Immature natural killer cell (primary cell): ENCODE results near the gene BBOX1. TPM values are rescaled to one million over a fixed set of nuclear protein-coding genes. Genes with fewer than 3 reads are reported as not detected.

Experiments used
- DNase-seq, 3 donors: peaks; one replicate each; pipeline ENCODE4 v3.0.0; 2022; ENCODE audit warnings: mixed read lengths in 1 of 3
- H3K27ac Mint-ChIP-seq, 6 donors: one replicate each; pipeline ENCODE4 v1.8.0; 2020; ENCODE audit warnings: mixed read lengths in 6 of 6, mild to moderate bottlenecking in 5 of 6, inconsistent platforms in 4 of 6, moderate library complexity in 3 of 6
- H3K27me3 Mint-ChIP-seq, 3 donors: one replicate each; pipeline ENCODE4 v1.8.0; 2020 to 2021; ENCODE audit warnings: low read depth in 3 of 3, mild to moderate bottlenecking in 3 of 3, mixed read lengths in 3 of 3, moderate library complexity in 3 of 3, inconsistent platforms in 1 of 3
- H3K36me3 Mint-ChIP-seq, 3 donors: one replicate each; pipeline ENCODE4 v1.8.0; 2020; ENCODE audit warnings: mixed read lengths in 3 of 3, inconsistent platforms in 2 of 3, mild to moderate bottlenecking in 2 of 3
- H3K4me1 Mint-ChIP-seq, 2 donors: one replicate each; pipeline ENCODE4 v1.8.0; 2020; ENCODE audit warnings: inconsistent platforms in 2 of 2, mild to moderate bottlenecking in 2 of 2, mixed read lengths in 2 of 2, moderate library complexity in 1 of 2
- H3K4me3 Mint-ChIP-seq, 5 donors: one replicate each; pipeline ENCODE4 v1.8.0; 2020; ENCODE audit warnings: mild to moderate bottlenecking in 5 of 5, mixed read lengths in 5 of 5, inconsistent platforms in 3 of 5, moderate library complexity in 3 of 5
- H3K9me3 Mint-ChIP-seq, 6 donors: one replicate each; pipeline ENCODE4 v1.8.0; 2020; ENCODE audit warnings: mild to moderate bottlenecking in 6 of 6, mixed read lengths in 6 of 6, inconsistent platforms in 4 of 6, moderate library complexity in 3 of 6
- polyA plus RNA-seq, 3 donors: library from polyadenylated mRNA; unstranded; fragments of 300-500 nt; fragmentation: Illumina TruSeq; gene quantifications; one replicate each; pipeline ENCODE4 v1.2.3, GENCODE V29; 2021

The BBOX1 gene
- polyA plus RNA-seq, 3 donors from 2014 or later, result not detected

DNA sequence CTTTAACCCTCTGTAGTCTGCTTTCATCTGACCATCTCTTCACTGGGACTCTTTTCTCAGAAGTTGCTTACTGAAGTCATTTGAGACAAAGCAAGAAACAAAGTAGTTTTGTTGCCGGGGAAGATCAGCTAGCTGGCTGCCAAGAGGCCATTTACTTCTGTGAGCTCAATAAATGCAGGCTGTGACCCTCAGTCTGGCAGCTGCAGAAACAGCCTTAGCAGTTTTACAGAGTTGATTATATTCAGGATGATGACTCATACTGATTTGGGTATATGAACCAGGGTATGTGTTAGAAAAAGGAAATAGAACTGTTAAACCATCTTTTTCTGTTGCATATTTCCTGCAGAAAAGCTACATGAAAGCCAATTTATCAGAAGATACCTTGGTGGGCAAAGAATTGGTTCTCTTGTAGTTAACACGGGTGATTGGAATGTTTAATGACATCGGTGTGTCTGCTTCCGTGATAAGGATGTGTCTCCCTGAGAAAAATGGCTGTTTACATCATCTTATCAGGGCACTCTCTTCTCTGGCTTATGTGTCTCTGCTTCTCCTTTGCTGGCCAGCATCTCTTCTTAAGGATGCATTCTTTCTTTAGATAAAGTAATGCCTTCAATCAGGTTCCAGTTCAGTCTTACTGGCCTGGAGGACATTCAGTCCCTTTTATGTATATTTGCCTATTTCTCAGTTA, 28.2 kb upstream of the BBOX1 start:
- peaks cover 0 to 2% (median 0%) of the 10 kb centered on the region in 3 donors for H3K27me3 Mint-ChIP-seq
- peaks cover 0 to 21% (median 5%) of the 10 kb centered on the region in 6 donors for H3K9me3 Mint-ChIP-seq
- no peak overlapping the region for H3K4me3 Mint-ChIP-seq
- no peaks in the 10 kb centered on the region for H3K36me3 Mint-ChIP-seq
- no peak for DNase-seq
- H3K4me1 Mint-ChIP-seq, result no peaks in the 10 kb centered on the region
- no peak overlapping the region for H3K27ac Mint-ChIP-seq

DNA sequence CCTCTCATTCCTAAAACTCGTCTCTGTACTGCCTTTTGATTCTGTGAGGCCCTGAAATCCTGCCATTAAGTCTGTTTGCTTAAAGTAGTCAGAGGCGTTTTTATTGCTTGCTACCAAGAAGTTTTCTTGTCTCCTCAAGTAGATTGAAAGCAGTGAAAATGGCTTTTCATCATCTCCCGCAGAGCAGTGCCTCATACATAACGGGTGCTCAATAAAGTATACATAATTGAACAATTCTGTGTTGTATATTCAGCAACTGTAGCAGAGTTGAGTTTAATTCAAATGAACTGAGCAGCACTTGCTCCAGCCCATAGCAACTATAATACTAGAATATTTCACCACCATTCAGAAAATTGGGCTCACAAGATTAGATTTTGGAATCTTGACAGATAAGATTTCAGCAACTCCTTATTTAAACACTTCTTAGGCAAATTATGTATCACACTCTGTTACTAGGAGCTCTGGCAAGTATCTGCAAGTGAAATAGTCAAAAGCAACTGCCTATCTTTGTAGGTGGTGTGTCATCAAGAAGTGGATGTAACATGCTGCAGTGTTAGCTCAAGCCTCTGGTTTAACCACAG, 26.7 kb upstream of the BBOX1 start:
- H3K36me3 Mint-ChIP-seq, result no peaks in the 10 kb centered on the region
- no peaks in the 10 kb centered on the region for H3K4me1 Mint-ChIP-seq
- DNase-seq, result no peak
- H3K27ac Mint-ChIP-seq, result no peak overlapping the region
- H3K27me3 Mint-ChIP-seq, result peaks cover 0 to 2% (median 0%) of the 10 kb centered on the region in 3 donors
- H3K9me3 Mint-ChIP-seq, result peaks cover 0 to 22% (median 6%) of the 10 kb centered on the region in 6 donors
- H3K4me3 Mint-ChIP-seq, result no peak overlapping the region

DNA sequence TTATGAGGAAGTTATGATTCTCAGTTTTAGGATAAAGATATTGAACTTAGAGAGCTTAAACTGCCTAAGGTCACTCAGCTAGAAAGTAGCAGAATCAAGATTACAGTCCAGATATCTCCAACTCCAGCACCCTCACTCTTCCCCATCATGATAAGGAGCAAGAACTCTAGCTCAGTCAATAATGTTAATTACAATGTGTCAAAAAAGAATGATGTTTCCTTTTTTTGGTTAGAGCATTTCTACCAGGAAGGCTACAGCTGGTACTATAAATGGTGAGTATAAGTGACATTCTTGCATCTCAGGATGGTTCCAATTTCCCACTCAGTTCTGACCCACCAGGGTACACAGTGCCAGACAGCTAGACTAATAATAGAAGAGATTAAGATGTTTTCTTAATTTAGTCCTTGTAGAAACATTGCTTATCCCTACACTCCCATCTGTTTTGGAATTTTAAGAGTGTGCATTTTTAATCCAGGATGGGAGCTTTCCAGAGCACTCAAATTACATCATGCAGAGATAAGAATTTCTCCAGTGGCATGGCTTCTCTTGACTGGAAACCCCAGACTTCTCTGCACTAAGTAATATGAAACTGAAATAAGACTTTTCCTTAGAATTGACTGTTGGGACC, 21.6 kb upstream of the BBOX1 start:
- no peaks in the 10 kb centered on the region for H3K36me3 Mint-ChIP-seq
- DNase-seq, result no peak
- no peak overlapping the region for H3K27ac Mint-ChIP-seq
- no peak overlapping the region for H3K4me3 Mint-ChIP-seq
- peaks cover 0 to 2% (median 0%) of the 10 kb centered on the region in 3 donors for H3K27me3 Mint-ChIP-seq
- H3K4me1 Mint-ChIP-seq, result no peaks in the 10 kb centered on the region
- H3K9me3 Mint-ChIP-seq, result peaks cover 0 to 12% (median 7%) of the 10 kb centered on the region in 6 donors

DNA sequence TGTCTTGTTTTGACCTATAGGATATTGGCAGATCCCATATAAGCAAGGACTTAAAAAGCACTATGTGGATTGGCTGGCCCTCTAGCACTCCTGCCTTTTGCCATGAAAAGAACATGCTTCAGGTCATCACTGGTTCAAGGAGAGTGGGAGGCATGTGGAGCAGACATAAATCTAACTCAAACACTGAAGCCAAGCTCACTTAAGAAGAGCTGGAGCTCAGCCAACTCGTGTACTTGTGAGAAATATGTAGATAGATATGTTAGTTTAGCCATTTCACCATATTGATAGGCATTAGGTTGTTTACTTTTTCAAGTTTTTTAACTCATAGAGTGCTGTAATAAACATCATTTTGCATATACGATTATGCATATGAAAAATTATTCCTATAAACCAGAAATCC, 19.9 kb upstream of the BBOX1 start:
- no peak overlapping the region for H3K27ac Mint-ChIP-seq
- H3K36me3 Mint-ChIP-seq, result no peaks in the 10 kb centered on the region
- no peaks in the 10 kb centered on the region for H3K4me1 Mint-ChIP-seq
- H3K9me3 Mint-ChIP-seq, result peaks cover 4 to 17% (median 11%) of the 10 kb centered on the region in 6 donors
- no peak overlapping the region for H3K4me3 Mint-ChIP-seq
- H3K27me3 Mint-ChIP-seq, result no peaks in the 10 kb centered on the region
- no peak for DNase-seq

DNA sequence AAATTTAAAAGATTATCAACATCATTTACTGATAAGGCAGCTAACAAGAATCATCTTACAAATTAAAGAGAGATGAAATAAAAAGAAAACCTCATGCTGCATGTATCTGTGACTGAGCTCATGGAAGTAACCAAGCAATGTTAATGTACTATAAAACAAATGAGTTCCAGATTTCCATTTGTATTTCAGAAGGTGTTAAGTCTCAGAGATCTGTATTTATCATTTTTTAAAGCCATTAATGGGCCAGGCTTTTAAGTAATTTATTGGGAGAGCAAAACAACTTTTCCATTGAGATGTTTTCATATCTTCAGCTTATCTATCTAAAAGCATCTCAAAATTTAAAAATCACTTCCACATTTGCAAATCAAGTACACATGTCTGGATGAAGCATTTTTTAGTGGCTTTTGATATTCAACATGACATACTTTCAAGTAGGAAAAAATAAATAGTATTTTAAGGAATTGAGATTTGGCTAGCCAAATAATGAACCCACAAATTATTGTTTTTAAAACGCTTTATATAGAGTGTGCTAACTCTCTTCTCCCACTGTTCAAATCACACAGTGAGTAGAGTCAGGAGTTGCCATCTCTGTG, 17.9 kb upstream of the BBOX1 start:
- Mint-ChIP-seq H3K4me1 (no peaks in the 10 kb centered on the region), H3K27ac (no peak overlapping the region), H3K9me3 (peaks cover 6 to 26% (median 16%) of the 10 kb centered on the region in 6 donors), H3K27me3 (no peaks in the 10 kb centered on the region), H3K4me3 (no peak overlapping the region), H3K36me3 (no peaks in the 10 kb centered on the region)
- DNase-seq, result no peak

DNA sequence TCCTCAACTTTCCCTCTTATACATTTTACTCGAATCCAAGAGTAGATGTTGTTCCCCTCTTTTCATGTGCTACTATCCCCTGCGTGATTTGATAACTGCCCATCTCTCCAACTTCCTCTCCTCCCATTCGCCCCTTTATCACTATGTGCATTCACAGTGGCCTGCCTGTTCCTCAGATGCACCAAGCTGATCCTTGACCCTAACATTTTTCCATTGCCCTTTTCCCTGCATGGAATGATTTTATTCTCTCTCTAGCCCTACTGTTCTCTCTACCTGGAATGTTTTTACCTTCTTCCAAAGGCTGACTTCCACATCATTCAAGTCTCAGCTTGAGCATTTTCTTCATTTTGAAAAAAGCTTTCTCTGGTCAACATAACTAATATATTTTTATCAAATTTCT, 15.8 kb upstream of the BBOX1 start:
- H3K9me3 Mint-ChIP-seq, result peaks cover 7 to 27% (median 22%) of the 10 kb centered on the region in 6 donors
- no peak overlapping the region for H3K27ac Mint-ChIP-seq
- no peaks in the 10 kb centered on the region for H3K27me3 Mint-ChIP-seq
- no peaks in the 10 kb centered on the region for H3K36me3 Mint-ChIP-seq
- H3K4me3 Mint-ChIP-seq, result no peak overlapping the region
- H3K4me1 Mint-ChIP-seq, result no peaks in the 10 kb centered on the region
- no peak for DNase-seq

DNA sequence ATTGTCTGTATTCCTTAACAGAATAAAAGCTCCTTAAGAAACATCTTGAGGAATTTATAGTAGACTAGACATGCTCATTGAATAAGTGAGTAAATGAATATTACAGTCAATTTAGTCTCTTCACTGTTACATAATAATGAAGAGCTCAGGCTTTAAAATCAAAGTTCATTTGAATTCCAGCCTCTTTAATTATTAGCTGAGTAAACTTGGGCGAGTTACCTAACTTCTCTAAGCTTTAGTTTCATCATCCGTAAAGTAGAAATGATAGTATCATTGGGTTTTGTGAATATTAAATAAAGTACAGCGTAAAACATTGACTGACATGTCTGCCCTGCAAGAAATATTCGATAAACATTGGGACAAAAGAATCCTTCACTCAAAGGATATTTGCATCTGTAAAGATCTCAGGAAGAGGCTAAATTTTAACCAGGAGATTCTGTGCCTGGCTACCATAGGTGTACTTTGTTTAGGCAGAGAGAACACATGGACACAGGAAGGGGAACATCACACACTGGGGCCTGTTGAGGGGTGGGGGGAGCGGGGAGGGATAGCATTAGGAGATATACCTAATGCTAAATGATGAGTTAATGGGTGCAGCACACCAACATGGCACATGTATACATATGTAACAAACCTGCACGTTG, 15.2 kb upstream of the BBOX1 start:
- H3K4me1 Mint-ChIP-seq, result no peaks in the 10 kb centered on the region
- H3K4me3 Mint-ChIP-seq, result no peak overlapping the region
- DNase-seq, result no peak
- H3K9me3 Mint-ChIP-seq, result peaks cover 7 to 27% (median 21%) of the 10 kb centered on the region in 6 donors
- no peak overlapping the region for H3K27ac Mint-ChIP-seq
- H3K27me3 Mint-ChIP-seq, result no peaks in the 10 kb centered on the region
- no peaks in the 10 kb centered on the region for H3K36me3 Mint-ChIP-seq

DNA sequence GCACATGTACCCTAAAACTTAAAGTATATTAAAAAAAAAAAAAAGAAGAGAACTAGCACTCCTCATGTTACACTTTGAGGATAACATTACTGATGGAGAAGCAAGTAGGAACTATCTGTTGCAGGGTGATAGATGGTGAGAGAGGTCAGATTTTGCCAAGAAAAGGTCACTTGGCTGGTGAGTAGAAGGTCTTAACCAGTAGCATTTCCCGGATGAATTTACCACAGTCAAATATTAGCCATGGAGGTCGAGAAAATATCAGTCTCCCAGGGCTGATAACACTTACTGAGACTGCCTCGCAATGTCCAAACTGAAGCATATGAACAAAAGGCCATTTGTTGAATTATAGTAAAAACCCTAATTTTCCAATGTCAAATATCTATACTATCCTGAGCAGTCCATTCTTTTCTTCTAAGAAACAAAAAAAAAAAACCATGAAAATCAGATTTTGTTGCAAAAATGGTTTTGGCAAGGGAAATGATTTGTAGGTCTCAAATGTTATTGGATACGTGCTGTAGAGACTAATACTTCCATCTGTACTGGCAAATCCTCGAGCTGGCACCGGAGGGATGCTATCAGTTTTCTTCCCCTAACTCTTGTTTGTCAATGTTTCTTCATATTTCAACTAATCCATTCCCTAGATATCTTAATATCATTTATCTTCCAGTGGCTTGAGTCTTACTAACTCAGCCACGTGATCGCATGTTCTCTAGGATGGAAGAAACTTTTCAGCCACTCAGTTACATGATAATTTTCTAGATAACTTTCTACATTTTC, 14.5 kb upstream of the BBOX1 start:
- Mint-ChIP-seq H3K9me3 (peaks cover 10 to 27% (median 23%) of the 10 kb centered on the region in 6 donors), H3K27ac (no peak overlapping the region), H3K4me1 (no peaks in the 10 kb centered on the region), H3K27me3 (no peaks in the 10 kb centered on the region), H3K4me3 (no peak overlapping the region), H3K36me3 (no peaks in the 10 kb centered on the region)
- DNase-seq, result no peak

DNA sequence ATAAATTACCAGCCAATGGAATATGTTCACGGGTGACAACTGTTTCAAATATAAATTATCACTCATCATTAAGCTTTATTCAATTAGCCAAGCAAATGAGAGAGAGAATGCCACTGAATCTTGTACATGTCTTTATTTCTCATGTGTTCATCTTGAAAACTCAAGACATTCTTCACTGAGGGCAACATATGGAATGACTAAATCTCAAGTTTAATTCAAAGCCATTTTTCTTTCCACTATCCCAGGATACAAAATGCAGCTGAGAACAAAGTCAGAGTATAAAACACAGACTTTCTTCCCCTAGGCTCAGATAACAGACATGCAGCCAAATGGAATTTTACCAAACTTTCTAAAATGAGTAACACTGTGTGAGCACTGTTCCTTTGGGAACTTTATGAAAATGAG, 12.1 kb upstream of the BBOX1 start:
- H3K36me3 Mint-ChIP-seq, result no peaks in the 10 kb centered on the region
- no peaks in the 10 kb centered on the region for H3K27me3 Mint-ChIP-seq
- H3K4me1 Mint-ChIP-seq, result no peaks in the 10 kb centered on the region
- no peak overlapping the region for H3K27ac Mint-ChIP-seq
- H3K4me3 Mint-ChIP-seq, result no peak overlapping the region
- DNase-seq, result no peak
- peaks cover 10 to 40% (median 28%) of the 10 kb centered on the region in 6 donors for H3K9me3 Mint-ChIP-seq

DNA sequence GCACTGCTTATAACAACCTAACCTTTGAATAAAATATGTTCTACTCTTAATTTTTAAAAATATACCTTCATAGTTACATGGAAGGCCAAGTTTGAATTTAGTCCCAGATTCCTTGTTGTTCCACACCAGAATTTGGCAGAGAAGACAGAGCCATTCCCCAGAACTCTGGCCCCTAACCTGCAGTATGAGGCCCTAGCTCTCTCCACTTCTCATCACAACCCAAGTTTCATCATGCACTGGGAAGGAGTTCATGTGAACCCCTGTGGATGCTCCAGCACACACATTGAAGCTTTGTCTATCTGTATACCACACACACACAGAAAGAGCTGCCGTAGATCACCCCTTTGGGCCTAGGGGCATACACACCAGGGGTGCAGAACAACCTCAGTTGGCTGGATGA, 10.6 kb upstream of the BBOX1 start:
- no peaks in the 10 kb centered on the region for H3K4me1 Mint-ChIP-seq
- DNase-seq, result no peak
- no peak overlapping the region for H3K4me3 Mint-ChIP-seq
- H3K27ac Mint-ChIP-seq, result no peak overlapping the region
- H3K9me3 Mint-ChIP-seq, result peaks cover 15 to 48% (median 35%) of the 10 kb centered on the region in 6 donors
- no peaks in the 10 kb centered on the region for H3K36me3 Mint-ChIP-seq
- H3K27me3 Mint-ChIP-seq, result no peaks in the 10 kb centered on the region

DNA sequence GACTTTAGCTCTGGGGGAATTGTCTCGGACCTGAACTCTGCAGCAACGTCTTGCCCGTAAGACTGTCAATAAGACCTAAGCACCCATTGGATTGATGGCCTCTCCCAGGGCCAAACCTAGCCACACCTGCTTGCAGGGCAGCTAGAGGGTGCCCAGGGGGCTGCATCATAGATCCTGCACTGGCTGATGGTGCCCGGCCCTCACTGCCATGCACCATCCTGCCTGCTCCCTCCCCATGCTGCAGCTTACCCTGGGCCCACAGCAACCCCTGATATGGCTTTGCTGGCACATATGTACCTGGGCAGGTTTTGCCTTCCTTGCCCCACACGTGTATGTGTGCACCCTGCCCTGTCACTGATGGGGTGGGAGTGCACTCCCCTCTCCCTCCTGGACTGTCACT, 8.9 kb upstream of the BBOX1 start:
- H3K9me3 Mint-ChIP-seq, result peaks cover 11 to 46% (median 30%) of the 10 kb centered on the region in 6 donors
- no peaks in the 10 kb centered on the region for H3K27me3 Mint-ChIP-seq
- no peaks in the 10 kb centered on the region for H3K36me3 Mint-ChIP-seq
- no peak overlapping the region for H3K4me3 Mint-ChIP-seq
- no peak overlapping the region for H3K27ac Mint-ChIP-seq
- no peak for DNase-seq
- no peaks in the 10 kb centered on the region for H3K4me1 Mint-ChIP-seq

DNA sequence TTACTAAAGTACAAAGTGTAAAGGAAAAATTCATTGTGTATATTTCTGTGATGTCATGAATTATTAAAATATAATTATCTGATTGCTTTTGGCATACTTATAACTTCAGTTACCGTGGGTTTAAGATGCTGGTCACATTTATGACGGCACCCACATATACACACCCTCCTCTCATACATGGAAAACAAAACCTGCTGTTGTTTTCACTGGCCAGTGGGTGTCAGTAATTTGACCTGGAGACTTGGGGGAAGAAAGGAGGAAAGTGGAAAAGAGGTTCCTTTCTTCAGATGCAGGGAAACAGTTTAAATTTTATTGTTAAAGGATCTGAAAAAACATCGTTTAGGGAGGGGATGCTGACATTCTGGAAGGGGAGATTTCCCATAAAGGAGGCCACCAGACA, 742 bp upstream of the BBOX1 start:
- no peaks in the 10 kb centered on the region for H3K27me3 Mint-ChIP-seq

DNA sequence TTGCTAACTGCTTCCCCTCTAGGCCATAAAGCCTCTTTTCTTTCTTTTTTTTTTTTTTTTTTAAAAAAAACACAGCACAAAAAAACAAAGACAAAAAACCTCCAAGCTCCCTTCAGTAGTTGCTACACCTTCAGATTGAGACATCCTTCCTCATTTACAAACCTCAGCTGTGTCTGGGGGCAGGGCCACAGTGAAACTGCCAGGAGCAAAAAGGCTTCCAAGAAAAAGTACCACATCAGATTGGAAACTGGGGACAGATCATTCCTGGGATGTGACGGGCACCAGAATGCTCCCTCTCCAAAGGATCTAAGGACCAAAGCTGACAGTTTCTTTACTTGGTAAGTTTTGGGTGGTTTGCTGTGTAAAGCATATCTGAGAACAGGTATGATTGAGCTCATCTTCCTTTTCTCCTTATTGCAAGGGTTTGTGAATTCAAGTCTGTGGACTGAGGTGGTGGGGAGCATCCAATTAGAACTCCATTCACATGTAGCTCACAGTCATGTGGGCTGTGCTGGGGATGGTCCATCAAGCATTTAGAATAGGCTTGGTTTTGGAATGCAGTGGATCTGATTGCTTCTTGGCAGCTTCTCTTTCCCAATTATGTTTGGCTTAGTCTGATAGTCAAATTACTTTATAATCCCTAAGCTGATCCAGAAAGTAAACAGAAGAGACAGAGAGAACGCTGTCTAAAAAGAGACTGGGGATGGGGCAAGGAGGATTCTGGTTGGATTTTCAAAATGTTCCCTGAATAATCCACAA, 705 bp downstream of the BBOX1 start:
- Mint-ChIP-seq H3K36me3 (no peaks in the 10 kb centered on the region), H3K4me1 (no peaks in the 10 kb centered on the region), H3K4me3 (no peak overlapping the region), H3K27ac (no peak overlapping the region), H3K9me3 (peaks cover 8 to 13% (median 11%) of the 10 kb centered on the region in 6 donors), H3K27me3 (no peaks in the 10 kb centered on the region)
- DNase-seq, result no peak

More for the DNA sequence above, 742 bp upstream of the BBOX1 start:
- Mint-ChIP-seq H3K36me3 (no peaks in the 10 kb centered on the region), H3K9me3 (peaks cover 5 to 25% (median 10%) of the 10 kb centered on the region in 6 donors), H3K27ac (no peak overlapping the region), H3K4me1 (no peaks in the 10 kb centered on the region), H3K4me3 (no peak overlapping the region)
- no peak for DNase-seq
